Measurements from ENCODE around the gene AK1. TPM values are rescaled to one million over a fixed set of nuclear protein-coding genes. Genes with fewer than 3 reads are reported as not detected.

Gene AK1
- total and polyA plus RNA-seq, 2 of the 13 experiments (the other 11 are each of a cell fraction or from before 2014, with no cell fraction given) = 19.1 to 32.8 TPM

DNA sequence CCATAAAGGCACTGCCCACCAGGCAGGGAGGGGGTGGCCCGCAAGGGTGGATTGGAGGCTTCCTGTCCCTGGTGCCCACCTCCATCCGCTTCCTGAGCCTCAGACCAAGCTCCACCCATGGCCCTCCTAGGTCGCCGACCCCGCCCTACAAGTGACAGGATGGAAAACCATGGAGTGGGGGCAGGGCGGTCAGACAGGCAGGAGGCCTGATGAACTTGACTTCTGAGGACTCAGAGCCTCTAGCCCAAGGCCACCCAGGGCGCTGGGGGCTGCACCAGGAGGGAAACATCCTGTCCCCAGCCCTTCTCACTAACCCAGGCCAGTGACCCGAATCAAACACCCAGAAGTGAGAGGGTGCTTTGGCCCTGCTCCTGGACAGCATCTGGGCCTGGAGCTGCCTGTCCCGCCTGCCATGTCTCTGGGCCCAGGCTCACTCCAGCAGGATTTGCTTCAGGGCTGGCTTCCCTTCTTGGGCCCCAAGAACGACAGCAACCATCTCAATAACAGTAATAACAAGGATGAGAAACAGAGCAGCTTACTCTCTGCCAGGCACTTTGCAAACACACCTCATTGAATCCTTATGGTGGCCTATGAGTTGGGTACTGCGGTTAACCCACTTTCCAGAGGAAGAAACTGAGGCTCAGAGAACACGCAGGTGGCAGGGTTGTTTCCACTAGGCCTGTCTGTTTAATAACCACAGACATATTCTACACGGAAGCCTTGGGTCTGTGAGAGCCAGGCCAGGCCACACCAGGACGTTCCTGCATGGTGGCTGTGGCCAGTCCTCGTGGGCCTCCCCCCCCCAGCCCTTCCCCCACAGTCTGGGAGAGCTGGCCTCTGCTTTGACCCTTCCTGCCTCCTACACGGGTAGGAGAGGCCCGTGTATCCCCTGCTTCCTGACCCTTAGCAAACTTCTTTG lies 26.3 kb upstream of the AK1 start (continued):
- TF ChIP-seq NR2F1 (CRISPR knock-in tag; IDR thresholded peaks at IDR 0.05) = peak; percentile 26 to 68; a peak in 1 of 4 replicates
- no peak for TF ChIP-seq MATR3 (CRISPR knock-in tag; IDR thresholded peaks at IDR 0.05)
- no peak for TF ChIP-seq HCFC1 (IDR thresholded peaks at IDR 0.05; ENCODE audit: low read depth, low read length)
- TF ChIP-seq MXD4 (CRISPR knock-in tag; IDR thresholded peaks at IDR 0.05) = no peak; the same call in 1 of the 2 replicates
- TF ChIP-seq, protein P1, sequence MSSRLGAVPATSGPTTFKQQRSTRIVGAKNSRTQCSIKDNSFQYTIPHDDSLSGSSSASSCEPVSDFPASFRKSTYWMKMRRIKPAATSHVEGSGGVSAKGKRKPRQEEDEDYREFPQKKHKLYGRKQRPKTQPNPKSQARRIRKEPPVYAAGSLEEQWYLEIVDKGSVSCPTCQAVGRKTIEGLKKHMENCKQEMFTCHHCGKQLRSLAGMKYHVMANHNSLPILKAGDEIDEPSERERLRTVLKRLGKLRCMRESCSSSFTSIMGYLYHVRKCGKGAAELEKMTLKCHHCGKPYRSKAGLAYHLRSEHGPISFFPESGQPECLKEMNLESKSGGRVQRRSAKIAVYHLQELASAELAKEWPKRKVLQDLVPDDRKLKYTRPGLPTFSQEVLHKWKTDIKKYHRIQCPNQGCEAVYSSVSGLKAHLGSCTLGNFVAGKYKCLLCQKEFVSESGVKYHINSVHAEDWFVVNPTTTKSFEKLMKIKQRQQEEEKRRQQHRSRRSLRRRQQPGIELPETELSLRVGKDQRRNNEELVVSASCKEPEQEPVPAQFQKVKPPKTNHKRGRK (CRISPR knock-in tag; IDR thresholded peaks at IDR 0.05) = no peak
- TF ChIP-seq RNF219 (CRISPR knock-in tag; IDR thresholded peaks at IDR 0.05) = no peak
- 0 out of 2 replicates have a peak, but pooled peaks have one; percentile 17 for TF ChIP-seq ZNF891 (CRISPR knock-in tag; IDR thresholded peaks at IDR 0.05)
- 0 out of 2 replicates have a peak, but pooled peaks have one; percentile 27 for TF ChIP-seq SIX4 (CRISPR knock-in tag; IDR thresholded peaks at IDR 0.05)
- TF ChIP-seq PCBP2 (optimal IDR thresholded peaks at IDR 0.05; ENCODE audit: low read depth, low read length, poor library complexity, severe bottlenecking) = no peak
- TF ChIP-seq, protein P2, sequence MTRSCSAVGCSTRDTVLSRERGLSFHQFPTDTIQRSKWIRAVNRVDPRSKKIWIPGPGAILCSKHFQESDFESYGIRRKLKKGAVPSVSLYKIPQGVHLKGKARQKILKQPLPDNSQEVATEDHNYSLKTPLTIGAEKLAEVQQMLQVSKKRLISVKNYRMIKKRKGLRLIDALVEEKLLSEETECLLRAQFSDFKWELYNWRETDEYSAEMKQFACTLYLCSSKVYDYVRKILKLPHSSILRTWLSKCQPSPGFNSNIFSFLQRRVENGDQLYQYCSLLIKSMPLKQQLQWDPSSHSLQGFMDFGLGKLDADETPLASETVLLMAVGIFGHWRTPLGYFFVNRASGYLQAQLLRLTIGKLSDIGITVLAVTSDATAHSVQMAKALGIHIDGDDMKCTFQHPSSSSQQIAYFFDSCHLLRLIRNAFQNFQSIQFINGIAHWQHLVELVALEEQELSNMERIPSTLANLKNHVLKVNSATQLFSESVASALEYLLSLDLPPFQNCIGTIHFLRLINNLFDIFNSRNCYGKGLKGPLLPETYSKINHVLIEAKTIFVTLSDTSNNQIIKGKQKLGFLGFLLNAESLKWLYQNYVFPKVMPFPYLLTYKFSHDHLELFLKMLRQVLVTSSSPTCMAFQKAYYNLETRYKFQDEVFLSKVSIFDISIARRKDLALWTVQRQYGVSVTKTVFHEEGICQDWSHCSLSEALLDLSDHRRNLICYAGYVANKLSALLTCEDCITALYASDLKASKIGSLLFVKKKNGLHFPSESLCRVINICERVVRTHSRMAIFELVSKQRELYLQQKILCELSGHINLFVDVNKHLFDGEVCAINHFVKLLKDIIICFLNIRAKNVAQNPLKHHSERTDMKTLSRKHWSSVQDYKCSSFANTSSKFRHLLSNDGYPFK (CRISPR knock-in tag; IDR thresholded peaks at IDR 0.05; ENCODE audit: borderline replicate concordance) = peak; percentile 49; the same call in 1 of the 2 replicates
- no peak; the same call in 1 of the 2 replicates for TF ChIP-seq FOXC1 (CRISPR knock-in tag; IDR thresholded peaks at IDR 0.05; ENCODE audit: borderline replicate concordance)
- peak; percentile 36; the same call in 1 of the 2 replicates for TF ChIP-seq ZNF263 (CRISPR knock-in tag; IDR thresholded peaks at IDR 0.05)
- peak; percentile 57; the same call in 1 of the 2 replicates for TF ChIP-seq FOSL2 (CRISPR knock-in tag; IDR thresholded peaks at IDR 0.05)
- no peak for TF ChIP-seq ZNF569 (CRISPR knock-in tag; IDR thresholded peaks at IDR 0.05; ENCODE audit: borderline replicate concordance)
- no peak for TF ChIP-seq ZFP36 (IDR thresholded peaks at IDR 0.05; ENCODE audit: borderline replicate concordance, low read depth, low read length, partially characterized antibody)
- no peak for TF ChIP-seq MXD1 (CRISPR knock-in tag; IDR thresholded peaks at IDR 0.05)
- TF ChIP-seq ESRRA (CRISPR knock-in tag; IDR thresholded peaks at IDR 0.05; ENCODE audit: low read depth) = 0 out of 2 replicates have a peak, but pooled peaks have one; percentile 6
- no peak for TF ChIP-seq IKZF1 (IDR thresholded peaks at IDR 0.05)
- no peak for TF ChIP-seq ZNF207 (IDR thresholded peaks at IDR 0.05; ENCODE audit: borderline replicate concordance)
- TF ChIP-seq ZNF850 (CRISPR knock-in tag; conservative IDR thresholded peaks at IDR 0.05) = no peak
- no peak for TF ChIP-seq ZNF282 (IDR thresholded peaks at IDR 0.05; ENCODE audit: partially characterized antibody)
- 0 out of 2 replicates have a peak, but pooled peaks have one; percentile 56 for TF ChIP-seq HIVEP1 (CRISPR knock-in tag; IDR thresholded peaks at IDR 0.05)
- TF ChIP-seq NFE2L2 (IDR thresholded peaks at IDR 0.05; ENCODE audit: low read length) = no peak

Measured in HepG2 (cell line).